Chondrocyte (in vitro differentiated cells): ENCODE results near the gene CPXM2. TPM values are rescaled to one million over a fixed set of nuclear protein-coding genes. Genes with fewer than 3 reads are reported as not detected.
A peak's percentile ranks its signal among the peaks of the same experiment; 100 is the strongest.

Experiments used
- DNase-seq: peaks from one replicate; pipeline ENCODE4 v3.0.0; 2021; ENCODE audit warnings: mixed read lengths, low spot score
- H3K27ac Mint-ChIP-seq: one replicate; pipeline ENCODE4 v1.8.0; 2021; ENCODE audit warnings: mild to moderate bottlenecking, moderate library complexity, mixed read lengths; ENCODE audit not compliant: unreplicated experiment
- H3K27me3 Mint-ChIP-seq: 2 replicates; pipeline ENCODE4 v1.8.0; 2021; ENCODE audit warnings: low read depth, mixed read lengths
- H3K36me3 Mint-ChIP-seq: 2 replicates; pipeline ENCODE4 v1.8.0; 2021; ENCODE audit warnings: low read depth, mixed read lengths
- H3K4me1 Mint-ChIP-seq: 2 replicates; pipeline ENCODE4 v1.8.0; 2021; ENCODE audit warnings: low read depth, mild to moderate bottlenecking, mixed read lengths
- H3K4me3 Mint-ChIP-seq: one replicate; pipeline ENCODE4 v1.8.0; 2021; ENCODE audit warnings: mild to moderate bottlenecking, moderate library complexity, mixed read lengths; ENCODE audit not compliant: unreplicated experiment
- H3K9me3 Mint-ChIP-seq: 2 replicates; pipeline ENCODE4 v1.8.0; 2021; ENCODE audit warnings: low read depth, mixed read lengths
- total RNA-seq: library from RNA; stranded (reverse); gene quantifications from 3 replicates; pipeline ENCODE4 v1.2.1, GENCODE V29; 2021
- TF ChIP-seq, protein P1 (sequence below): fragments of 200-600 bp; sonication (generic); IDR thresholded peaks from 2 replicates; pipeline ENCODE4 v1.5.0; 2021; ENCODE audit warnings: antibody characterized with exemption, mild to moderate bottlenecking, moderate library complexity

CPXM2 gene
- total RNA-seq, 1 donor from 2014 or later: not detected

GRCh38 chr10:123889821-123890220 lies 1.8 kb downstream of the CPXM2 start:
- Mint-ChIP-seq H3K4me1 (no peaks in the 10 kb centered on the region), H3K27me3 (peaks cover 58% of the 10 kb centered on the region), H3K4me3 (no peak overlapping the region), H3K27ac (no peak overlapping the region), H3K36me3 (no peaks in the 10 kb centered on the region), H3K9me3 (no peaks in the 10 kb centered on the region)
- no peak for DNase-seq
- TF ChIP-seq, protein P1, sequence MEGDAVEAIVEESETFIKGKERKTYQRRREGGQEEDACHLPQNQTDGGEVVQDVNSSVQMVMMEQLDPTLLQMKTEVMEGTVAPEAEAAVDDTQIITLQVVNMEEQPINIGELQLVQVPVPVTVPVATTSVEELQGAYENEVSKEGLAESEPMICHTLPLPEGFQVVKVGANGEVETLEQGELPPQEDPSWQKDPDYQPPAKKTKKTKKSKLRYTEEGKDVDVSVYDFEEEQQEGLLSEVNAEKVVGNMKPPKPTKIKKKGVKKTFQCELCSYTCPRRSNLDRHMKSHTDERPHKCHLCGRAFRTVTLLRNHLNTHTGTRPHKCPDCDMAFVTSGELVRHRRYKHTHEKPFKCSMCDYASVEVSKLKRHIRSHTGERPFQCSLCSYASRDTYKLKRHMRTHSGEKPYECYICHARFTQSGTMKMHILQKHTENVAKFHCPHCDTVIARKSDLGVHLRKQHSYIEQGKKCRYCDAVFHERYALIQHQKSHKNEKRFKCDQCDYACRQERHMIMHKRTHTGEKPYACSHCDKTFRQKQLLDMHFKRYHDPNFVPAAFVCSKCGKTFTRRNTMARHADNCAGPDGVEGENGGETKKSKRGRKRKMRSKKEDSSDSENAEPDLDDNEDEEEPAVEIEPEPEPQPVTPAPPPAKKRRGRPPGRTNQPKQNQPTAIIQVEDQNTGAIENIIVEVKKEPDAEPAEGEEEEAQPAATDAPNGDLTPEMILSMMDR: no peak

GRCh38 chr10:123888751-123889150 lies 2.9 kb downstream of the CPXM2 start:
- H3K9me3 Mint-ChIP-seq: no peaks in the 10 kb centered on the region
- peak; percentile 62 for DNase-seq
- peaks cover 52% of the 10 kb centered on the region for H3K27me3 Mint-ChIP-seq
- no peak overlapping the region for H3K27ac Mint-ChIP-seq
- H3K4me1 Mint-ChIP-seq: no peaks in the 10 kb centered on the region
- H3K4me3 Mint-ChIP-seq: no peak overlapping the region
- TF ChIP-seq, protein P1: no peak
- no peaks in the 10 kb centered on the region for H3K36me3 Mint-ChIP-seq

GRCh38 chr10:123888256-123888655 lies 3.4 kb downstream of the CPXM2 start:
- Mint-ChIP-seq H3K4me1 (no peaks in the 10 kb centered on the region), H3K9me3 (no peaks in the 10 kb centered on the region), H3K36me3 (no peaks in the 10 kb centered on the region), H3K27ac (no peak overlapping the region), H3K27me3 (peaks cover 52% of the 10 kb centered on the region), H3K4me3 (no peak overlapping the region)
- DNase-seq: no peak
- TF ChIP-seq, protein P1: no peak

GRCh38 chr10:123886292-123886691 lies 5.3 kb downstream of the CPXM2 start:
- no peak overlapping the region for H3K4me3 Mint-ChIP-seq
- DNase-seq: no peak
- no peaks in the 10 kb centered on the region for H3K9me3 Mint-ChIP-seq
- TF ChIP-seq, protein P1: no peak
- H3K4me1 Mint-ChIP-seq: no peaks in the 10 kb centered on the region
- H3K27me3 Mint-ChIP-seq: peaks cover 38% of the 10 kb centered on the region
- H3K27ac Mint-ChIP-seq: no peak overlapping the region
- H3K36me3 Mint-ChIP-seq: no peaks in the 10 kb centered on the region

GRCh38 chr10:123885406-123886170 lies 6.0 kb downstream of the CPXM2 start:
- Mint-ChIP-seq H3K4me3 (no peak overlapping the region), H3K9me3 (no peaks in the 10 kb centered on the region)
- DNase-seq: no peak

More at GRCh38 chr10:123885406-123886170, 6.0 kb downstream of the CPXM2 start:
- TF ChIP-seq, protein P1: no peak
- Mint-ChIP-seq H3K4me1 (no peaks in the 10 kb centered on the region), H3K36me3 (no peaks in the 10 kb centered on the region), H3K27ac (no peak overlapping the region), H3K27me3 (peaks cover 33% of the 10 kb centered on the region)
